GM12891 (cell line): ENCODE data around the gene HTR7.

ENCODE experiments used
- PAX5 ChIP-seq: IDR thresholded peaks from 2 replicates; pipeline ENCODE4 v1.6.1; 2011; ENCODE audit warnings: low read length, moderate library complexity, mild to moderate bottlenecking; ENCODE audit not compliant: insufficient read depth, severe bottlenecking
- POLR2A ChIP-seq: IDR thresholded peaks from 2 replicates; pipeline ENCODE4 v1.6.1; 2011; ENCODE audit warnings: low read depth, low read length, control low read depth
- POLR2AphosphoS5 ChIP-seq: IDR thresholded peaks from 2 replicates; pipeline ENCODE4 v1.6.1; 2011; ENCODE audit warnings: low read depth, low read length, control low read depth
- SPI1 ChIP-seq: IDR thresholded peaks from 2 replicates; pipeline ENCODE4 v1.6.1; 2011; ENCODE audit warnings: low read depth, low read length, control low read depth
- TAF1 ChIP-seq: IDR thresholded peaks from 2 replicates; pipeline ENCODE4 v1.6.1; 2011; ENCODE audit warnings: low read depth, low read length, control low read depth

- TF ChIP-seq TAF1: no peak
- no peak for TF ChIP-seq POLR2AphosphoS5
- no peak for TF ChIP-seq POLR2A
- TF ChIP-seq SPI1: no peak
- no peak for TF ChIP-seq PAX5
Observed at GRCh38 chr10:90799172-90799571, 58.7 kb downstream of the HTR7 start.
